Gastrocnemius medialis (tissue), 4 donors: ENCODE data around the gene SPIB. TPM values are rescaled to one million over a fixed set of nuclear protein-coding genes. Genes with fewer than 3 reads are reported as not detected.

Experiments used
- ATAC-seq, 2 donors: fragments of 150-250 bp; one replicate each; pipeline ENCODE4 v1.9.1; 2016
- DNase-seq, 2 donors: peaks; one replicate each; pipeline ENCODE4 v3.0.0-alpha.2; 2019
- H3K27ac ChIP-seq, 4 donors: fragments of 200-600 bp; sonication (generic); 1 replicate in 1 of 4; 2 replicates in 3 of 4; pipeline ENCODE4 v1.5.1; 2016 to 2018; ENCODE audit warnings: mild to moderate bottlenecking in 2 of 4, moderate library complexity in 1 of 4
- H3K27me3 ChIP-seq, 3 donors: fragments of 200-600 bp; sonication (generic) in 2 of 3; 1 replicate in 1 of 3; 2 replicates in 2 of 3; pipeline versions ENCODE4 v1.5.1 to v1.6.0; 2016 to 2019; ENCODE audit warnings: mild to moderate bottlenecking in 1 of 3, moderate library complexity in 1 of 3
- H3K36me3 ChIP-seq, 2 donors: fragments of 200-600 bp; sonication (generic) in 1 of 2; one replicate each; pipeline ENCODE4 v1.5.1; 2017 to 2018
- H3K4me1 ChIP-seq, 2 donors: fragments of 200-600 bp; sonication (generic) in 1 of 2; one replicate each; pipeline ENCODE4 v1.5.1; 2016 to 2017; ENCODE audit warnings: mild to moderate bottlenecking in 2 of 2
- H3K4me3 ChIP-seq, 4 donors: fragments of 200-600 bp; sonication (generic) in 3 of 4; 1 replicate in 1 of 4; 2 replicates in 3 of 4; pipeline ENCODE4 v1.5.1; 2016 to 2019; ENCODE audit warnings: mild to moderate bottlenecking in 2 of 4
- H3K9me3 ChIP-seq, 3 donors: fragments of 200-600 bp; sonication (generic) in 2 of 3; 1 replicate in 1 of 3; 2 replicates in 2 of 3; pipeline ENCODE4 v1.5.1; 2016 to 2019
- CTCF ChIP-seq, 5 experiments: fragments of 450-650 bp in 3 of 5; fragments of 200-600 bp in 2 of 5; sonication (generic) in 2 of 5; IDR thresholded peaks in 4 of 5; conservative IDR thresholded peaks in 1 of 5; 1 replicate in 4 of 5; 2 replicates in 1 of 5; pipeline ENCODE4 v1.5.1; 2016 to 2019; ENCODE audit warnings: antibody characterized with exemption in 5 of 5, mild to moderate bottlenecking in 3 of 5, moderate library complexity in 3 of 5
- POLR2A ChIP-seq, 2 donors: fragments of 450-650 bp; IDR thresholded peaks; one replicate each; pipeline ENCODE4 v1.6.1; 2017; ENCODE audit warnings: antibody characterized with exemption in 2 of 2, mild to moderate bottlenecking in 2 of 2, moderate library complexity in 2 of 2
- in situ Hi-C, 4 donors: fragments of 200-750 bp; cut with MboI; loops; one replicate each; pipeline versions ENCODE4 v1.15.0 to v1.8.0; 2017; ENCODE audit warnings: low sequenced_read_pairs in 4 of 4
- intact Hi-C: fragments of 100-400 bp; cut with DNase I; formaldehyde crosslinking; loops from one replicate; pipeline ENCODE4 v1.15.1; 2023; ENCODE audit warnings: low total_unique reads
- total RNA-seq, 4 donors: library from RNA; depleted of rRNA; stranded (reverse); fragments of >200 nt; gene quantifications; one replicate each; pipeline versions ENCODE4 v1.1.0 to v1.2.3, GENCODE V29; 2016

Gene SPIB
- total RNA-seq, 4 donors from 2014 or later: 0.15 TPM; not detected in 3

- no peak overlapping the region for H3K4me3 ChIP-seq
These were observed 3.7 kb upstream of the SPIB start for GRCh38 chr19:50414864-50415660.

GRCh38 chr19:50415661-50416033 is 3.1 kb upstream of the SPIB start:
- ATAC-seq (no peak), DNase-seq (no peak)
- no peak overlapping the region for H3K27ac ChIP-seq
- H3K4me3 ChIP-seq: no peak overlapping the region
- intact Hi-C loops (no loop called here), in situ Hi-C loops (loop anchor here in 2 of 4 donors (10.0 kb wide), 1 partner anchor 51 kb away; the partner anchor contains the start of gene NAPSA (in 2 of the 2))
- TF ChIP-seq CTCF (IDR thresholded peaks at IDR 0.05 in 4 of 5, conservative IDR thresholded peaks at IDR 0.05 in 1 of 5) (no peak), POLR2A (IDR thresholded peaks at IDR 0.05) (no peak)
- H3K27me3 ChIP-seq: peaks cover 0 to 18% (median 11%) of the 10 kb centered on the region in 3 donors
- H3K4me1 ChIP-seq: peaks cover 0 to 8% of the 10 kb centered on the region in 2 donors
- no peaks in the 10 kb centered on the region for H3K36me3 ChIP-seq
- H3K9me3 ChIP-seq: no peaks in the 10 kb centered on the region

More at GRCh38 chr19:50414864-50415660, 3.7 kb upstream of the SPIB start:
- peak; percentile 55 to 74 for ATAC-seq
- peaks cover 0 to 14% (median 11%) of the 10 kb centered on the region in 3 donors for H3K27me3 ChIP-seq
- in situ Hi-C loops: loop anchor here in 2 of 4 donors (10.0 kb wide), 1 partner anchor 50 kb away; the partner anchor contains the start of gene NAPSA (in 2 of the 2)
- DNase-seq: peak; percentile 47 to 58
- H3K4me1 ChIP-seq: peaks cover 0 to 8% of the 10 kb centered on the region in 2 donors
- intact Hi-C loops: loop anchor here (1.0 kb wide), 2 partner anchors 47 to 58 kb away; no protein-coding TSS in a partner anchor
- TF ChIP-seq POLR2A (IDR thresholded peaks at IDR 0.05) (no peak), CTCF (IDR thresholded peaks at IDR 0.05 in 4 of 5, conservative IDR thresholded peaks at IDR 0.05 in 1 of 5) (peak; percentile 46 to 87 (median 83))
- H3K27ac ChIP-seq: no peak overlapping the region
- no peaks in the 10 kb centered on the region for H3K36me3 ChIP-seq
- H3K9me3 ChIP-seq: no peaks in the 10 kb centered on the region

GRCh38 chr19:50416034-50416977 is 2.4 kb upstream of the SPIB start:
- peaks cover 0 to 8% of the 10 kb centered on the region in 2 donors for H3K4me1 ChIP-seq
- H3K27me3 ChIP-seq: peaks cover 2 to 20% (median 11%) of the 10 kb centered on the region in 3 donors
- no peak overlapping the region for H3K4me3 ChIP-seq
- in situ Hi-C loops: loop anchor here in 2 of 4 donors (10.0 kb wide), 1 partner anchor 52 kb away; the partner anchor contains the start of gene NAPSA (in 2 of the 2)
- H3K9me3 ChIP-seq: no peaks in the 10 kb centered on the region
- DNase-seq (no peak), ATAC-seq (no peak)
- intact Hi-C loops: no loop called here
- TF ChIP-seq CTCF (IDR thresholded peaks at IDR 0.05 in 4 of 5, conservative IDR thresholded peaks at IDR 0.05 in 1 of 5) (no peak), POLR2A (IDR thresholded peaks at IDR 0.05) (no peak)
- no peaks in the 10 kb centered on the region for H3K36me3 ChIP-seq
- no peak overlapping the region for H3K27ac ChIP-seq
